Liver (tissue), 9 donors: ENCODE measurements around the gene PDE10A. TPM values are rescaled to one million over a fixed set of nuclear protein-coding genes. Genes with fewer than 3 reads are reported as not detected.

ENCODE experiments used
- DNase-seq: peaks from one replicate; pipeline ENCODE4 v3.0.0-alpha.2; 2017; ENCODE audit warnings: low spot score
- H3K27ac ChIP-seq, 2 donors: one replicate each; pipeline ENCODE4 v1.7.0; 2013; ENCODE audit warnings: inconsistent platforms in 2 of 2, low read length in 2 of 2, control low read depth in 1 of 2, low read depth in 1 of 2, mild to moderate bottlenecking in 1 of 2
- H3K27me3 ChIP-seq, 4 donors: one replicate each; pipeline versions ENCODE4 v1.6.1 to v1.7.0; 2013; ENCODE audit warnings: low read length in 3 of 4, inconsistent platforms in 1 of 4, mild to moderate bottlenecking in 1 of 4, moderate library complexity in 1 of 4; ENCODE audit not compliant: control insufficient read depth in 4 of 4, insufficient read depth in 4 of 4
- H3K36me3 ChIP-seq, 4 donors: one replicate each; pipeline versions ENCODE4 v1.6.1 to v1.7.0; 2013; ENCODE audit warnings: low read length in 3 of 4, mild to moderate bottlenecking in 3 of 4, low read depth in 1 of 4, moderate library complexity in 1 of 4; ENCODE audit not compliant: control insufficient read depth in 4 of 4, insufficient read depth in 3 of 4
- H3K4me1 ChIP-seq, 4 donors: one replicate each; pipeline versions ENCODE4 v1.6.1 to v1.7.0; 2013; ENCODE audit warnings: low read length in 3 of 4, mild to moderate bottlenecking in 3 of 4, moderate library complexity in 1 of 4; ENCODE audit not compliant: control insufficient read depth in 4 of 4, insufficient read depth in 4 of 4
- H3K4me3 ChIP-seq, 3 donors: one replicate each; pipeline versions ENCODE4 v1.6.1 to v1.7.0; 2013; ENCODE audit warnings: low read length in 3 of 3, control low read depth in 1 of 3, low read depth in 1 of 3, mild to moderate bottlenecking in 1 of 3
- H3K9ac ChIP-seq, 2 donors: one replicate each; pipeline ENCODE4 v1.7.0; 2013; ENCODE audit warnings: low read length in 2 of 2, mild to moderate bottlenecking in 2 of 2, moderate library complexity in 2 of 2, control low read depth in 1 of 2, low read depth in 1 of 2
- H3K9me3 ChIP-seq, 4 donors: one replicate each; pipeline versions ENCODE4 v1.6.1 to v1.7.0; 2013; ENCODE audit warnings: low read length in 3 of 4; ENCODE audit not compliant: control insufficient read depth in 4 of 4
- EGR1 ChIP-seq, 2 donors: IDR thresholded peaks; 2 replicates each; pipeline ENCODE4 v1.6.1; 2016 to 2018; ENCODE audit warnings: antibody characterized with exemption in 2 of 2, low read depth in 2 of 2
- FOXA1 ChIP-seq: IDR thresholded peaks from 2 replicates; pipeline ENCODE4 v1.6.1; 2016; ENCODE audit warnings: antibody characterized with exemption
- FOXA2 ChIP-seq: IDR thresholded peaks from 2 replicates; pipeline ENCODE4 v1.6.1; 2016; ENCODE audit warnings: antibody characterized with exemption
- GABPA ChIP-seq, 2 donors: IDR thresholded peaks in 1 of 2; conservative IDR thresholded peaks in 1 of 2; 2 replicates each; pipeline ENCODE4 v1.6.1; 2016; ENCODE audit warnings: antibody characterized with exemption in 2 of 2, mild to moderate bottlenecking in 1 of 2, moderate library complexity in 1 of 2
- HNF4A ChIP-seq, 2 donors: conservative IDR thresholded peaks; 2 replicates each; pipeline ENCODE4 v1.6.1; 2016; ENCODE audit warnings: antibody characterized with exemption in 2 of 2, mild to moderate bottlenecking in 2 of 2
- JUND ChIP-seq, 2 donors: IDR thresholded peaks; 2 replicates each; pipeline ENCODE4 v1.6.1; 2016; ENCODE audit warnings: antibody characterized with exemption in 2 of 2
- RAD21 ChIP-seq, 2 donors: IDR thresholded peaks; 2 replicates each; pipeline ENCODE4 v1.6.1; 2016; ENCODE audit warnings: antibody characterized with exemption in 2 of 2, mild to moderate bottlenecking in 2 of 2
- RXRA ChIP-seq, 2 donors: IDR thresholded peaks; 2 replicates each; pipeline ENCODE4 v1.6.1; 2017 to 2018; ENCODE audit warnings: antibody characterized with exemption in 2 of 2, mild to moderate bottlenecking in 1 of 2
- SP1 ChIP-seq: IDR thresholded peaks from 2 replicates; pipeline ENCODE4 v1.6.1; 2018; ENCODE audit warnings: antibody characterized with exemption, mild to moderate bottlenecking
- YY1 ChIP-seq: IDR thresholded peaks from 2 replicates; pipeline ENCODE4 v1.6.1; 2016; ENCODE audit warnings: antibody characterized with exemption, mild to moderate bottlenecking
- WGBS: extraction: QIAGEN DNeasy Blood & Tissue Kit; methylation state at CpG from one replicate; pipeline ENCODE4 v1.1.7; 2013; 5-methylcytosine and 5-hydroxymethylcytosine counted together
- polyA plus RNA-seq, 2 donors: library from polyadenylated mRNA; stranded (reverse) in 1 of 2; unstranded in 1 of 2; fragments of 200-250 nt in 1 of 2; fragments of >200 nt in 1 of 2; fragmentation: Nextera tagmentation in 1 of 2; extraction: Ambion mirVana in 1 of 2; gene quantifications; one replicate each; pipeline versions ENCODE4 v1.2.1 to v1.2.3, GENCODE V29; 2013 to 2015
- total RNA-seq, 2 donors: library from RNA; depleted of rRNA; stranded (reverse); fragments of >200 nt; gene quantifications; one replicate each; pipeline ENCODE4 v1.2.3, GENCODE V29; 2014
- TF ChIP-seq, protein P1 (sequence below): IDR thresholded peaks from 2 replicates; pipeline ENCODE4 v1.6.1; 2016; ENCODE audit warnings: antibody characterized with exemption, mild to moderate bottlenecking
- TF ChIP-seq, protein P2 (sequence below): fragments of 150-350 bp; IDR thresholded peaks from 2 replicates; pipeline ENCODE4 v1.5.1; 2017; ENCODE audit warnings: improper control_type of control experiment, low read depth, low read length; ENCODE audit not compliant: missing input control
- TF ChIP-seq, protein P3 (sequence below): IDR thresholded peaks from 2 replicates; pipeline ENCODE4 v1.6.1; 2016; ENCODE audit warnings: antibody characterized with exemption
- TF ChIP-seq, protein P4 (sequence below): IDR thresholded peaks from 2 replicates; pipeline ENCODE4 v1.6.1; 2016; ENCODE audit warnings: antibody characterized with exemption
- TF ChIP-seq, protein P5 (sequence below): IDR thresholded peaks from 2 replicates; pipeline ENCODE4 v1.6.1; 2016; ENCODE audit warnings: antibody characterized with exemption
- donor health status: healthy.
- donor health status: healthy.
- donor health status: healthy.
- donor health status: healthy.
- donor health status: healthy.

PDE10A gene
- total and polyA plus RNA-seq, 4 donors: 0.20 to 1.7 (median 0.47) TPM

DNA sequence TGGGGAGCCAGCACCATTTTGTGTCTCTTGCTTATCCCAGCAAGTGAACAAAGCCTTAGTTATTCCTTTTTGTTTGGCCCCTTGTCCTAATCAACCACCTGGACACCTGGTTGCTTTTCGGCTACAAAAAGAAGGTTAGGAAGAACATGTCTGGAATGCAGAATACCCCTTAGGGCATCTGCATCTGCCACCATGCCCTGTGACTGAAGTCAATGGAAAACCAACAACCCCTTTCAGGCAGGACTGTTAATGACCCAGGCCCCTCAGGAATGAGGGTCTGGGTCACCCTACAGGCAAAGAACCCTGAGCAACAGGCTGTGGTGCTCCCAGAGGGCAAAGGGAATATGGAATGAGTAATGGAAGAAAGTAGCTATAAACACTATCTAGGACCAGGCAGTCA lies 78.5 kb downstream of the PDE10A start:
- WGBS: 92% methylated on average over 1 of the region's 1 CpG
- Histone ChIP-seq H3K36me3 (no peaks in the 10 kb centered on the region), H3K9me3 (peaks cover 0 to 4% (median under 1%) of the 10 kb centered on the region in 4 donors), H3K27ac (no peak overlapping the region), H3K27me3 (no peaks in the 10 kb centered on the region), H3K4me3 (no peak overlapping the region), H3K4me1 (no peaks in the 10 kb centered on the region), H3K9ac (no peak overlapping the region)
- TF ChIP-seq YY1 (no peak), EGR1 (IDR thresholded peaks at IDR 0.05; ENCODE audit: low read depth in 2 of 2) (no peak), JUND (IDR thresholded peaks at IDR 0.05) (no peak)
- TF ChIP-seq, protein P1, sequence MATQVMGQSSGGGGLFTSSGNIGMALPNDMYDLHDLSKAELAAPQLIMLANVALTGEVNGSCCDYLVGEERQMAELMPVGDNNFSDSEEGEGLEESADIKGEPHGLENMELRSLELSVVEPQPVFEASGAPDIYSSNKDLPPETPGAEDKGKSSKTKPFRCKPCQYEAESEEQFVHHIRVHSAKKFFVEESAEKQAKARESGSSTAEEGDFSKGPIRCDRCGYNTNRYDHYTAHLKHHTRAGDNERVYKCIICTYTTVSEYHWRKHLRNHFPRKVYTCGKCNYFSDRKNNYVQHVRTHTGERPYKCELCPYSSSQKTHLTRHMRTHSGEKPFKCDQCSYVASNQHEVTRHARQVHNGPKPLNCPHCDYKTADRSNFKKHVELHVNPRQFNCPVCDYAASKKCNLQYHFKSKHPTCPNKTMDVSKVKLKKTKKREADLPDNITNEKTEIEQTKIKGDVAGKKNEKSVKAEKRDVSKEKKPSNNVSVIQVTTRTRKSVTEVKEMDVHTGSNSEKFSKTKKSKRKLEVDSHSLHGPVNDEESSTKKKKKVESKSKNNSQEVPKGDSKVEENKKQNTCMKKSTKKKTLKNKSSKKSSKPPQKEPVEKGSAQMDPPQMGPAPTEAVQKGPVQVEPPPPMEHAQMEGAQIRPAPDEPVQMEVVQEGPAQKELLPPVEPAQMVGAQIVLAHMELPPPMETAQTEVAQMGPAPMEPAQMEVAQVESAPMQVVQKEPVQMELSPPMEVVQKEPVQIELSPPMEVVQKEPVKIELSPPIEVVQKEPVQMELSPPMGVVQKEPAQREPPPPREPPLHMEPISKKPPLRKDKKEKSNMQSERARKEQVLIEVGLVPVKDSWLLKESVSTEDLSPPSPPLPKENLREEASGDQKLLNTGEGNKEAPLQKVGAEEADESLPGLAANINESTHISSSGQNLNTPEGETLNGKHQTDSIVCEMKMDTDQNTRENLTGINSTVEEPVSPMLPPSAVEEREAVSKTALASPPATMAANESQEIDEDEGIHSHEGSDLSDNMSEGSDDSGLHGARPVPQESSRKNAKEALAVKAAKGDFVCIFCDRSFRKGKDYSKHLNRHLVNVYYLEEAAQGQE: no peak
- TF ChIP-seq, protein P2, sequence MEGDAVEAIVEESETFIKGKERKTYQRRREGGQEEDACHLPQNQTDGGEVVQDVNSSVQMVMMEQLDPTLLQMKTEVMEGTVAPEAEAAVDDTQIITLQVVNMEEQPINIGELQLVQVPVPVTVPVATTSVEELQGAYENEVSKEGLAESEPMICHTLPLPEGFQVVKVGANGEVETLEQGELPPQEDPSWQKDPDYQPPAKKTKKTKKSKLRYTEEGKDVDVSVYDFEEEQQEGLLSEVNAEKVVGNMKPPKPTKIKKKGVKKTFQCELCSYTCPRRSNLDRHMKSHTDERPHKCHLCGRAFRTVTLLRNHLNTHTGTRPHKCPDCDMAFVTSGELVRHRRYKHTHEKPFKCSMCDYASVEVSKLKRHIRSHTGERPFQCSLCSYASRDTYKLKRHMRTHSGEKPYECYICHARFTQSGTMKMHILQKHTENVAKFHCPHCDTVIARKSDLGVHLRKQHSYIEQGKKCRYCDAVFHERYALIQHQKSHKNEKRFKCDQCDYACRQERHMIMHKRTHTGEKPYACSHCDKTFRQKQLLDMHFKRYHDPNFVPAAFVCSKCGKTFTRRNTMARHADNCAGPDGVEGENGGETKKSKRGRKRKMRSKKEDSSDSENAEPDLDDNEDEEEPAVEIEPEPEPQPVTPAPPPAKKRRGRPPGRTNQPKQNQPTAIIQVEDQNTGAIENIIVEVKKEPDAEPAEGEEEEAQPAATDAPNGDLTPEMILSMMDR: no peak
- DNase-seq: no peak

DNA sequence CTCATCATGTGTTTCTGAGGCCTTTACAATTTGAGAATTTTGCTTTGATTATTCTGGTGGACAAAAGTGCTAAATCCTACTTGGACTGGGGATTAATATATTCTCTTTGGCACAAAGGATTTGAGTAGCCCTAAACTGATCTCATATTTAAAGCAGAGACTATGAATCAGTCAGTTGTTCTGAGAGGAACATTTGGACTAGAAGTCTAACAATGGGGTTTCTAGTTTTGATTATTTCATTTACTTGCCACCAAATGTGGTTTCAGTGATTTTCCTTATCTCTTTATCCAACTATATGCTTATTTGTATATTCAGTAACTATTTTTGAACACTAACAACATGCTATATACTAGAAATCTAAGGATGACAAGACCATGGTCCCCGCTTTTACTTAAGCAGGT lies 81.4 kb downstream of the PDE10A start:
- WGBS: 94% methylated on average over 1 of the region's 1 CpG
- no peaks in the 10 kb centered on the region for H3K27me3 ChIP-seq
- H3K4me3 ChIP-seq: no peak overlapping the region
- H3K36me3 ChIP-seq: no peaks in the 10 kb centered on the region
- peaks cover 0 to 4% (median under 1%) of the 10 kb centered on the region in 4 donors for H3K9me3 ChIP-seq
- no peaks in the 10 kb centered on the region for H3K4me1 ChIP-seq
- no peak overlapping the region for H3K27ac ChIP-seq
- H3K9ac ChIP-seq: no peak overlapping the region
- TF ChIP-seq GABPA (IDR thresholded peaks at IDR 0.05 in 1 of 2, conservative IDR thresholded peaks at IDR 0.05 in 1 of 2): no peak
- TF ChIP-seq RXRA (IDR thresholded peaks at IDR 0.05): no peak
- no peak for TF ChIP-seq RAD21 (IDR thresholded peaks at IDR 0.05)
- TF ChIP-seq FOXA2: no peak
- no peak for DNase-seq

DNA sequence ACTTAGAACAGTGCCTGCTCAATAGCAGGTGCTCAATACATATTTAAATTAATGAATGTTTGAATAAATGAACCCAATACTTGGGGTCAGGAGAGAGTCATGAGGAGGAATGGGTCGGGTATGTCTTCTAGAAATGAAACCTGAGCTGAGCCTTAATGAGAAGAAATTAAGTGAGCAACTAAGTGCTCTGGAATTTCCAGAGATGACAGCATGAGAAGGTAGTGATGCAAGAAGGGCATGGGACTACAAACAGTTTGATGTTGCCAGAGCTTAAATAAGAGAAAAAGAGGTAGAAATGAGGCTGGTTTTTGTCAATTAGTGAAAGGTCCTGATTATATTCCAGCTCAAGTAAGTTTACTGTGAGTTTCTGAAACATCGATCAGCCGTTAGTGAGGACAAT lies 82.9 kb downstream of the PDE10A start:
- H3K4me3 ChIP-seq: no peak overlapping the region
- H3K9me3 ChIP-seq: peaks cover 0 to under 1% (median 0%) of the 10 kb centered on the region in 4 donors
- 83% methylated on average over 3 of the region's 3 CpGs for WGBS
- no peak overlapping the region for H3K27ac ChIP-seq
- no peaks in the 10 kb centered on the region for H3K27me3 ChIP-seq
- DNase-seq: no peak
- H3K36me3 ChIP-seq: no peaks in the 10 kb centered on the region
- H3K9ac ChIP-seq: no peak overlapping the region
- H3K4me1 ChIP-seq: no peaks in the 10 kb centered on the region
- no peak for TF ChIP-seq FOXA1
- TF ChIP-seq JUND (IDR thresholded peaks at IDR 0.05): no peak
- no peak for TF ChIP-seq GABPA (IDR thresholded peaks at IDR 0.05 in 1 of 2, conservative IDR thresholded peaks at IDR 0.05 in 1 of 2)
- no peak for TF ChIP-seq RAD21 (IDR thresholded peaks at IDR 0.05)
- TF ChIP-seq, protein P3, sequence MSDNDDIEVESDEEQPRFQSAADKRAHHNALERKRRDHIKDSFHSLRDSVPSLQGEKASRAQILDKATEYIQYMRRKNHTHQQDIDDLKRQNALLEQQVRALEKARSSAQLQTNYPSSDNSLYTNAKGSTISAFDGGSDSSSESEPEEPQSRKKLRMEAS: no peak
- TF ChIP-seq HNF4A (conservative IDR thresholded peaks at IDR 0.05): no peak
- TF ChIP-seq, protein P4, sequence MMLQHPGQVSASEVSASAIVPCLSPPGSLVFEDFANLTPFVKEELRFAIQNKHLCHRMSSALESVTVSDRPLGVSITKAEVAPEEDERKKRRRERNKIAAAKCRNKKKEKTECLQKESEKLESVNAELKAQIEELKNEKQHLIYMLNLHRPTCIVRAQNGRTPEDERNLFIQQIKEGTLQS: no peak
- TF ChIP-seq SP1: no peak
- TF ChIP-seq, protein P2: no peak
- TF ChIP-seq FOXA2: no peak
- TF ChIP-seq RXRA (IDR thresholded peaks at IDR 0.05): no peak
- TF ChIP-seq, protein P5, sequence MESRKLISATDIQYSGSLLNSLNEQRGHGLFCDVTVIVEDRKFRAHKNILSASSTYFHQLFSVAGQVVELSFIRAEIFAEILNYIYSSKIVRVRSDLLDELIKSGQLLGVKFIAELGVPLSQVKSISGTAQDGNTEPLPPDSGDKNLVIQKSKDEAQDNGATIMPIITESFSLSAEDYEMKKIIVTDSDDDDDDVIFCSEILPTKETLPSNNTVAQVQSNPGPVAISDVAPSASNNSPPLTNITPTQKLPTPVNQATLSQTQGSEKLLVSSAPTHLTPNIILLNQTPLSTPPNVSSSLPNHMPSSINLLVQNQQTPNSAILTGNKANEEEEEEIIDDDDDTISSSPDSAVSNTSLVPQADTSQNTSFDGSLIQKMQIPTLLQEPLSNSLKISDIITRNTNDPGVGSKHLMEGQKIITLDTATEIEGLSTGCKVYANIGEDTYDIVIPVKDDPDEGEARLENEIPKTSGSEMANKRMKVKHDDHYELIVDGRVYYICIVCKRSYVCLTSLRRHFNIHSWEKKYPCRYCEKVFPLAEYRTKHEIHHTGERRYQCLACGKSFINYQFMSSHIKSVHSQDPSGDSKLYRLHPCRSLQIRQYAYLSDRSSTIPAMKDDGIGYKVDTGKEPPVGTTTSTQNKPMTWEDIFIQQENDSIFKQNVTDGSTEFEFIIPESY: no peak
